ENCODE results near the gene CELSR3.

Gene CELSR3

GRCh38 chr3:48679411-48680391 lies 17.0 kb upstream of the CELSR3 start:
- TF ChIP-seq CTCF (IDR thresholded peaks at IDR 0.05; ENCODE audit: poor library complexity, severe bottlenecking), result no peak
- Histone ChIP-seq H3K27ac (ENCODE audit: poor library complexity, severe bottlenecking) (no peak overlapping the region), H3K4me3 (ENCODE audit: severe bottlenecking) (no peak overlapping the region), H3K27me3 (ENCODE audit: insufficient read depth, poor library complexity, severe bottlenecking) (no peaks in the 10 kb centered on the region), H3K9me3 (ENCODE audit: severe bottlenecking) (no peaks in the 10 kb centered on the region), H3K36me3 (ENCODE audit: low read depth) (peaks cover 80% of the 10 kb centered on the region), H3K4me1 (ENCODE audit: insufficient read depth, poor library complexity, severe bottlenecking) (peaks cover 12% of the 10 kb centered on the region)
- peak; percentile 45 for DNase-seq (ENCODE audit: low spot score)
- no peak for ATAC-seq (ENCODE audit: low read depth)

- ATAC-seq (ENCODE audit: low read depth) (no peak), DNase-seq (ENCODE audit: low spot score) (peak; percentile 54)
- H3K9me3 ChIP-seq (ENCODE audit: severe bottlenecking), result no peaks in the 10 kb centered on the region
- TF ChIP-seq CTCF (IDR thresholded peaks at IDR 0.05; ENCODE audit: poor library complexity, severe bottlenecking), result no peak
- H3K4me1 ChIP-seq (ENCODE audit: insufficient read depth, poor library complexity, severe bottlenecking), result peaks cover 9% of the 10 kb centered on the region
- H3K27ac ChIP-seq (ENCODE audit: poor library complexity, severe bottlenecking), result no peak overlapping the region
- H3K27me3 ChIP-seq (ENCODE audit: insufficient read depth, poor library complexity, severe bottlenecking), result no peaks in the 10 kb centered on the region
- peaks cover 79% of the 10 kb centered on the region for H3K36me3 ChIP-seq (ENCODE audit: low read depth)
- no peak overlapping the region for H3K4me3 ChIP-seq (ENCODE audit: severe bottlenecking)
Observed at GRCh38 chr3:48678566-48679380, 16.1 kb upstream of the CELSR3 start.

DNA sequence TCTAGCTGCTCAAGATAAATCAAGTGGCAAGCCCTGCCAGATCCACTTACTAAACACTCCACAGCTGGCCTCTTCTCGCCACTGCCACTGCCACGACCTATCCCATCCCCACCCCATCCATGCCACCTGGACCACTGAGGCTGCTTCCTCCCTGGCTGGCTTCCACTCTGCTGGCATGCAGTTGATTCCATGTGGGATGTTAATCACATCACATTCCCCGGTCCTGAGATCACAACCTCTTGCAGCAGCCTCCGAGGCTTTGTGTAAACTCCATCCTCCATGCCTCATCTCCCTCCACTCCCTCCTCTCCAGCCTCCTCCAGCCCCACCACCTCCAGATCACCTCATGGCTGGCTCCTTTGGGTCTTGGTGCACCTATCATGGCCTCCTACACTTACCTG lies 15.4 kb upstream of the CELSR3 start:
- no peaks in the 10 kb centered on the region for H3K27me3 ChIP-seq (ENCODE audit: insufficient read depth, poor library complexity, severe bottlenecking)
- peaks cover 72% of the 10 kb centered on the region for H3K36me3 ChIP-seq (ENCODE audit: low read depth)
- H3K9me3 ChIP-seq (ENCODE audit: severe bottlenecking), result no peaks in the 10 kb centered on the region
- DNase-seq (ENCODE audit: low spot score), result no peak
- H3K4me1 ChIP-seq (ENCODE audit: insufficient read depth, poor library complexity, severe bottlenecking), result peaks cover 2% of the 10 kb centered on the region
- H3K27ac ChIP-seq (ENCODE audit: poor library complexity, severe bottlenecking), result no peak overlapping the region
- TF ChIP-seq CTCF (IDR thresholded peaks at IDR 0.05; ENCODE audit: poor library complexity, severe bottlenecking), result no peak
- no peak for ATAC-seq (ENCODE audit: low read depth)
- no peak overlapping the region for H3K4me3 ChIP-seq (ENCODE audit: severe bottlenecking)

DNA sequence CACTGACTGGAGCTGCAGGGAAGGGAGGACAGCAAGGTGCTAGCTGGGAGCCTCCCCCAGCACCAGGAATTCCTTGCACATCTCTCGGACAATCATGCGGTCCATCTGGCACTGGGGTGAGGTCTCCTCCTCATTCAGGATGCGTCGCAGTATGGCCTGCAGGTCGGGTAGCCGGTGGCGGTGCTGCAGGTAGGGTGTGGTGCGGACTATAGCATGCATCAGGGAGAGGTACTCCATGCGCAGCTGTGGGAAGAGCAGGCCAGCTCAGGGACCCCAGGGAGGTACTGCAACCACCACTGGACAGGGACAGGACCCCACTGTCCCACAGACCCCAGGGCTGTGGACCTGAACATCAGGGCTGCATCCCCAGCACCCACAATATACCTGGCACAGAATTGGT lies 11.8 kb upstream of the CELSR3 start:
- Histone ChIP-seq H3K27ac (ENCODE audit: poor library complexity, severe bottlenecking) (no peak overlapping the region), H3K9me3 (ENCODE audit: severe bottlenecking) (no peaks in the 10 kb centered on the region), H3K4me1 (ENCODE audit: insufficient read depth, poor library complexity, severe bottlenecking) (no peaks in the 10 kb centered on the region), H3K4me3 (ENCODE audit: severe bottlenecking) (no peak overlapping the region), H3K27me3 (ENCODE audit: insufficient read depth, poor library complexity, severe bottlenecking) (no peaks in the 10 kb centered on the region), H3K36me3 (ENCODE audit: low read depth) (peaks cover 48% of the 10 kb centered on the region)
- peak; percentile 14; the same call in 1 of the 3 replicates for ATAC-seq (ENCODE audit: low read depth)
- no peak for TF ChIP-seq CTCF (IDR thresholded peaks at IDR 0.05; ENCODE audit: poor library complexity, severe bottlenecking)
- peak; percentile 51 for DNase-seq (ENCODE audit: low spot score)
